GM12891 (cell line): ENCODE data around the gene FAT3.

Experiments
- POLR2AphosphoS5 ChIP-seq: IDR thresholded peaks from 2 replicates; pipeline ENCODE4 v1.6.1; 2011; ENCODE audit warnings: low read depth, low read length, control low read depth
- POU2F2 ChIP-seq: IDR thresholded peaks from 2 replicates; pipeline ENCODE4 v1.6.1; 2011; ENCODE audit warnings: low read depth, mild to moderate bottlenecking, control low read depth, low read length, moderate library complexity
- SPI1 ChIP-seq: IDR thresholded peaks from 2 replicates; pipeline ENCODE4 v1.6.1; 2011; ENCODE audit warnings: low read depth, low read length, control low read depth
- TAF1 ChIP-seq: IDR thresholded peaks from 2 replicates; pipeline ENCODE4 v1.6.1; 2011; ENCODE audit warnings: low read depth, low read length, control low read depth

DNA sequence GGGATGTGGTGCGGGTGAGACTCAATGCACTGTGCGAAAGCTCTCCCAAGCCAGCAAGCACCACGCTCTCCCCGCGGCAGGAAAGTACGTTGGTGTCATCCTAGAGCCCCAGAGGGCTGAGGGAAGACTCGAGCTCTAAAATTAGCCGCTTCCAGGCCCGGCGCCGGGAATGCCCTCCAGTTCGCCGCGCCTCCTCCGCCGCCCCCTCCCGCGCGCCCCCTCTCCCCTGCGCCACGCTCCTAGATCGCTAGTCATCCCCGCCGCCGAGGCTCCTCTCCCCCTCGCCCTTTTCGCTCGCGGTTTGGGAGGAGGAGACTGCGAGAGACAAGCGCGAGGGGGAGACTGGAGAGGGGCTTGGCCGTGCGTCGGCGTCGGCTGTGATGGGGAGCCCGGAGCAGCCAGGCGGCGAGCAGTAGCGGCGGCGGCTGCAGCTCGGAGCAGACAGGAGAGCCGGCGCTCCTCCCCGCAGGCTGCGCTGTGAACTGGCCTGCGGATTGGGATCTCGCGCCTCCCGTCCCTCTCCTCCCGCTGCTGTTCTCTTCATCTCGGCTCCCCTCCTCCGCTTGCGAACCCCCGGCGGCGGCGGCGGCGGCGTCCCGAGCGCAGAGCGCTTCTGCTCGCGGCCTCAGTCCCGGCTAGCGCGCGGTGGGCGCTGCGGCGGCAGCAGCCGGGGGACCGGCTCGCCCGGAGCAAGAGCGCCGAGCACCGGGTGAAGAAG, at the start of gene FAT3:
- no peak for TF ChIP-seq POU2F2
- TF ChIP-seq POLR2AphosphoS5 = no peak
- no peak for TF ChIP-seq TAF1
- no peak for TF ChIP-seq SPI1
